Activated CD4-positive, alpha-beta T cell treated with anti-CD3 and anti-CD28 coated beads, Interleukin-2, amount 50 U/mL, for 16 hours (primary cell): ENCODE results near the gene NUDT4B.
"Not testable (repeated sequence)": the region's sequence is repeated elsewhere in the genome, so short reads cannot be mapped to it uniquely, and the experiment has no call there.

Experiments used
- DNase-seq: peaks from one replicate; pipeline ENCODE4 v3.0.0-alpha.2; 2020

The NUDT4B gene

GRCh38 chr1:148743200-148743599 is 5.4 kb upstream of the NUDT4B start:
- DNase-seq: not testable (repeated sequence)

GRCh38 chr1:148743726-148744720 is 4.6 kb upstream of the NUDT4B start:
- not testable (repeated sequence) for DNase-seq

GRCh38 chr1:148749335-148749681 is 734 bp downstream of the NUDT4B start:
- not testable (repeated sequence) for DNase-seq

GRCh38 chr1:148756231-148756630 is 7.7 kb downstream of the NUDT4B start:
- DNase-seq: not testable (repeated sequence)

- not testable (repeated sequence) for DNase-seq
Measured at GRCh38 chr1:148757446-148757845, 8.9 kb downstream of the NUDT4B start.

GRCh38 chr1:148758412-148758811 is 9.8 kb downstream of the NUDT4B start:
- not testable (repeated sequence) for DNase-seq

GRCh38 chr1:148758925-148759324 is 10.4 kb downstream of the NUDT4B start:
- DNase-seq: not testable (repeated sequence)

- DNase-seq: peak; percentile 44
Measured at GRCh38 chr1:148759749-148760148, 11.2 kb downstream of the NUDT4B start.

GRCh38 chr1:148760206-148760605 is 11.6 kb downstream of the NUDT4B start:
- DNase-seq: not testable (repeated sequence)

GRCh38 chr1:148761360-148761759 is 12.8 kb downstream of the NUDT4B start:
- DNase-seq: not testable (repeated sequence)

- not testable (repeated sequence) for DNase-seq
Measured at GRCh38 chr1:148765238-148766019, 16.9 kb downstream of the NUDT4B start.

- DNase-seq: not testable (repeated sequence)
Measured at GRCh38 chr1:148768541-148768940, 20.0 kb downstream of the NUDT4B start.

- not testable (repeated sequence) for DNase-seq
Measured at GRCh38 chr1:148769495-148769894, 20.9 kb downstream of the NUDT4B start.

- not testable (repeated sequence) for DNase-seq
Measured at GRCh38 chr1:148773690-148774089, 25.1 kb downstream of the NUDT4B start.

- not testable (repeated sequence) for DNase-seq
Measured at GRCh38 chr1:148774102-148774501, 25.5 kb downstream of the NUDT4B start.

GRCh38 chr1:148775263-148775662 is 26.7 kb downstream of the NUDT4B start:
- DNase-seq: not testable (repeated sequence)

GRCh38 chr1:148777649-148778048 is 29.1 kb downstream of the NUDT4B start:
- not testable (repeated sequence) for DNase-seq

- not testable (repeated sequence) for DNase-seq
Measured at GRCh38 chr1:148780404-148780803, 31.8 kb downstream of the NUDT4B start.

GRCh38 chr1:148791543-148792099 is 43.0 kb downstream of the NUDT4B start:
- DNase-seq: not testable (repeated sequence)

GRCh38 chr1:148793762-148794332 is 45.3 kb downstream of the NUDT4B start:
- DNase-seq: not testable (repeated sequence)
